ENCODE measurements around the gene HOXB4. TPM values are rescaled to one million over a fixed set of nuclear protein-coding genes. Genes with fewer than 3 reads are reported as not detected.
A peak's percentile ranks its signal among the peaks of the same experiment; 100 is the strongest.

Gene HOXB4
- total RNA-seq, 1 experiment from 2014 or later, result 0.20 TPM

GRCh38 chr17:48559840-48560817 is 18.0 kb downstream of the HOXB4 start:
- DNase-seq (ENCODE audit: low read depth), result no peak

- DNase-seq (ENCODE audit: low read depth), result no peak
Measured at GRCh38 chr17:48559122-48559839, 18.9 kb downstream of the HOXB4 start.

- DNase-seq (ENCODE audit: low read depth), result no peak
Measured at GRCh38 chr17:48558831-48559121, 19.4 kb downstream of the HOXB4 start.

GRCh38 chr17:48558057-48558830 is 19.9 kb downstream of the HOXB4 start:
- no peak for DNase-seq (ENCODE audit: low read depth)

- DNase-seq (ENCODE audit: low read depth), result peak; percentile 70
Measured at GRCh38 chr17:48556576-48557401, 21.4 kb downstream of the HOXB4 start.

GRCh38 chr17:48556229-48556575 is 21.9 kb downstream of the HOXB4 start:
- no peak for DNase-seq (ENCODE audit: low read depth)

GRCh38 chr17:48555258-48556228 is 22.6 kb downstream of the HOXB4 start:
- peak; percentile 96 for DNase-seq (ENCODE audit: low read depth)

- DNase-seq (ENCODE audit: low read depth), result no peak
Measured at GRCh38 chr17:48554412-48555257, 23.5 kb downstream of the HOXB4 start.

- DNase-seq (ENCODE audit: low read depth), result peak; percentile 20
Measured at GRCh38 chr17:48553826-48554225, 24.3 kb downstream of the HOXB4 start.

- DNase-seq (ENCODE audit: low read depth), result no peak
Measured at GRCh38 chr17:48553190-48553547, 25.0 kb downstream of the HOXB4 start.

GRCh38 chr17:48552466-48553189 is 25.5 kb downstream of the HOXB4 start:
- DNase-seq (ENCODE audit: low read depth), result no peak

GRCh38 chr17:48551596-48552465 is 26.3 kb downstream of the HOXB4 start:
- peak; percentile 1 for DNase-seq (ENCODE audit: low read depth)

- DNase-seq (ENCODE audit: low read depth), result no peak
Measured at GRCh38 chr17:48551214-48551555, 27.0 kb downstream of the HOXB4 start.

GRCh38 chr17:48550502-48551213 is 27.5 kb downstream of the HOXB4 start:
- DNase-seq (ENCODE audit: low read depth), result no peak

GRCh38 chr17:48549914-48550501 is 28.1 kb downstream of the HOXB4 start:
- DNase-seq (ENCODE audit: low read depth), result peak; percentile 75

- peak; percentile 23 for DNase-seq (ENCODE audit: low read depth)
Measured at GRCh38 chr17:48549281-48549630, 28.9 kb downstream of the HOXB4 start.
